PC-9 (cell line): Measurements from ENCODE around the gene SUSD1. TPM values are rescaled to one million over a fixed set of nuclear protein-coding genes. Genes with fewer than 3 reads are reported as not detected.
A peak's percentile ranks its signal among the peaks of the same experiment; 100 is the strongest.

ENCODE experiments used
- BruUV-seq: library from RNA; stranded (reverse); fragments of 400-500 nt; replicated peaks from 2 replicates; lab custom pipeline; 2021; lab: Mats Ljungman, UMichigan
- CTCF ChIA-PET: fragments of 300-600 bp; sonication (Branson Sonifier 250); formaldehyde crosslinking; loops from one replicate; lab custom pipeline; 2022; ENCODE audit warnings: antibody characterized with exemption; lab: Charles Lee
- POLR2A ChIA-PET: fragments of 300-600 bp; sonication (Branson Sonifier 250); formaldehyde crosslinking; loops from one replicate; lab custom pipeline; 2022; ENCODE audit warnings: antibody characterized with exemption; ENCODE audit not compliant: unreplicated experiment; lab: Charles Lee
- DNase-seq, 2 experiments: peaks; one replicate each; pipeline versions ENCODE4 v3.0.0 to v3.0.0-alpha.2; 2015 to 2022; ENCODE audit warnings: mixed read lengths in 1 of 2
- H2AFZ ChIP-seq: fragments of 200-600 bp; sonication (generic); 2 replicates; pipeline ENCODE4 v1.8.1; 2017; ENCODE audit warnings: antibody characterized with exemption
- H3F3A ChIP-seq: fragments of 200-600 bp; sonication (generic); 2 replicates; pipeline ENCODE4 v1.8.1; 2017; ENCODE audit warnings: antibody characterized with exemption, mild to moderate bottlenecking, low read depth; ENCODE audit not compliant: insufficient read depth
- H3K27ac ChIP-seq: fragments of 200-600 bp; sonication (generic); 2 replicates; pipeline ENCODE4 v1.6.1; 2016; ENCODE audit warnings: mixed run types
- H3K27me3 ChIP-seq: fragments of 200-600 bp; sonication (generic); 2 replicates; pipeline ENCODE4 v1.6.1; 2016; ENCODE audit warnings: low read depth, mixed run types; ENCODE audit not compliant: insufficient read depth
- H3K36me3 ChIP-seq: fragments of 200-600 bp; sonication (generic); 2 replicates; pipeline ENCODE4 v1.6.1; 2016; ENCODE audit warnings: low read depth, mixed run types
- H3K4me1 ChIP-seq: fragments of 200-600 bp; sonication (generic); replicated peaks from 2 replicates; pipeline ENCODE4 v1.6.1; 2016; ENCODE audit warnings: mixed run types; ENCODE audit not compliant: insufficient read depth
- H3K4me2 ChIP-seq: fragments of 200-600 bp; sonication (generic); 2 replicates; pipeline ENCODE4 v1.6.1; 2017; ENCODE audit warnings: mixed run types
- H3K4me3 ChIP-seq: fragments of 200-600 bp; sonication (generic); 2 replicates; pipeline ENCODE4 v1.6.1; 2016; ENCODE audit warnings: mixed run types
- H3K79me2 ChIP-seq: fragments of 200-600 bp; sonication (generic); 2 replicates; pipeline ENCODE4 v1.6.1; 2017; ENCODE audit warnings: low read depth, mixed run types
- H3K9me2 ChIP-seq: fragments of 200-600 bp; sonication (generic); 2 replicates; pipeline ENCODE4 v1.8.1; 2017; ENCODE audit warnings: mild to moderate bottlenecking; ENCODE audit not compliant: insufficient read depth
- H3K9me3 ChIP-seq: fragments of 200-600 bp; sonication (generic); 2 replicates; pipeline ENCODE4 v1.8.1; 2016; ENCODE audit warnings: low read depth; ENCODE audit not compliant: insufficient read depth
- H4K20me1 ChIP-seq: fragments of 200-600 bp; sonication (generic); 2 replicates; pipeline ENCODE4 v1.8.1; 2017; ENCODE audit not compliant: insufficient read depth
- CTCF ChIP-seq: fragments of 200-600 bp; sonication (generic); conservative IDR thresholded peaks from 2 replicates; pipeline ENCODE4 v1.6.1; 2017; ENCODE audit warnings: mixed run types, antibody characterized with exemption, mild to moderate bottlenecking, moderate library complexity
- EZH2 ChIP-seq: fragments of 200-600 bp; sonication (generic); IDR thresholded peaks from 2 replicates; pipeline ENCODE4 v1.8.0; 2017; ENCODE audit warnings: antibody characterized with exemption, low read depth
- intact Hi-C: fragments of 100-400 bp; cut with micrococcal nuclease; formaldehyde crosslinking; loops from one replicate; pipeline ENCODE4 v1.10.0; 2022; ENCODE audit not compliant: unreplicated experiment
- total RNA-seq: library from RNA; stranded (reverse); gene quantifications from 2 replicates; pipeline ENCODE4 v1.2.3, GENCODE V29; 2021

The SUSD1 gene
- total RNA-seq, 1 experiment from 2014 or later = 23.2 TPM

- Histone ChIP-seq H3K9me3 (0 out of 2 replicates have a peak, but pooled peaks cover 3% of the 10 kb centered on the region), H3K79me2 (peaks cover 9% of the 10 kb centered on the region; the same call in 1 of the 2 replicates), H3F3A (peaks cover 54% of the 10 kb centered on the region), H2AFZ (no peak overlapping the region), H3K27me3 (no peaks in the 10 kb centered on the region), H3K4me3 (no peak overlapping the region), H3K9me2 (no peaks in the 10 kb centered on the region), H3K36me3 (peaks cover 3% of the 10 kb centered on the region; the same call in 1 of the 2 replicates), H3K4me1 (peaks cover 65% of the 10 kb centered on the region), H3K27ac (no peak overlapping the region), H3K4me2 (no peak overlapping the region), H4K20me1 (no peaks in the 10 kb centered on the region)
- TF ChIP-seq EZH2 (no peak), CTCF (no peak)
- CTCF ChIA-PET = no interaction called here
- intact Hi-C loops = loop anchor here (10.0 kb wide), 2 partner anchors 99 to 789 kb away; no protein-coding TSS in a partner anchor
- POLR2A ChIA-PET = no interaction called here
- BruUV-seq = no TSS peak
- DNase-seq = no peak
Observed at GRCh38 chr9:112115970-112116753, 58.9 kb downstream of the SUSD1 start.

- CTCF ChIA-PET = no interaction called here
- no peak for DNase-seq
Observed at GRCh38 chr9:112115109-112115508, 60.0 kb downstream of the SUSD1 start.

More at GRCh38 chr9:112115109-112115508, 60.0 kb downstream of the SUSD1 start:
- no peak overlapping the region for H3K4me2 ChIP-seq
- no peaks in the 10 kb centered on the region for H4K20me1 ChIP-seq
- peaks cover 10% of the 10 kb centered on the region; the same call in 1 of the 2 replicates for H3K79me2 ChIP-seq
- H3K9me2 ChIP-seq = no peaks in the 10 kb centered on the region
- BruUV-seq = no TSS peak
- peaks cover 65% of the 10 kb centered on the region for H3K4me1 ChIP-seq
- 0 out of 2 replicates have a peak, but pooled peaks cover 3% of the 10 kb centered on the region for H3K9me3 ChIP-seq
- peaks cover 3% of the 10 kb centered on the region; the same call in 1 of the 2 replicates for H3K36me3 ChIP-seq
- H3K4me3 ChIP-seq = no peak overlapping the region
- peaks cover 61% of the 10 kb centered on the region for H3F3A ChIP-seq
- no peaks in the 10 kb centered on the region for H3K27me3 ChIP-seq
- POLR2A ChIA-PET = interaction anchor here (0.7 kb wide), 1 partner anchor 245 kb away, joined by 6 read pairs; no protein-coding TSS in a partner anchor
- H2AFZ ChIP-seq = no peak overlapping the region
- intact Hi-C loops = loop anchor here (10.0 kb wide), 2 partner anchors 100 to 790 kb away; no protein-coding TSS in a partner anchor
- no peak for TF ChIP-seq CTCF
- TF ChIP-seq EZH2 = no peak
- H3K27ac ChIP-seq = peak overlapping the region; percentile 95
